Hepatocyte (in vitro differentiated cells): ENCODE results near the gene DNAH9. TPM values are rescaled to one million over a fixed set of nuclear protein-coding genes. Genes with fewer than 3 reads are reported as not detected.

Experiments
- DNase-seq: peaks from one replicate; pipeline ENCODE4 v3.0.0-alpha.2; 2016; ENCODE audit warnings: low spot score
- H2AFZ ChIP-seq: fragments of 200-600 bp; sonication (generic); 2 replicates; pipeline ENCODE4 v1.6.0; 2016; ENCODE audit warnings: antibody characterized with exemption, mild to moderate bottlenecking
- H3K27ac ChIP-seq: fragments of 200-600 bp; sonication (generic); 2 replicates; pipeline ENCODE4 v1.5.1; 2016; ENCODE audit warnings: mild to moderate bottlenecking
- H3K27me3 ChIP-seq: fragments of 200-600 bp; sonication (generic); 2 replicates; pipeline ENCODE4 v1.6.1; 2016
- H3K36me3 ChIP-seq: fragments of 200-600 bp; sonication (generic); replicated peaks from 2 replicates; pipeline ENCODE4 v1.5.1; 2016; ENCODE audit warnings: low read depth; ENCODE audit not compliant: insufficient read depth
- H3K4me1 ChIP-seq: fragments of 200-600 bp; sonication (generic); 2 replicates; pipeline ENCODE4 v1.5.1; 2016; ENCODE audit warnings: mild to moderate bottlenecking, moderate library complexity; ENCODE audit not compliant: insufficient read depth
- H3K4me2 ChIP-seq: fragments of 200-600 bp; sonication (generic); 2 replicates; pipeline ENCODE4 v1.6.0; 2016
- H3K4me3 ChIP-seq: fragments of 200-600 bp; sonication (generic); 2 replicates; pipeline ENCODE4 v1.5.1; 2016; ENCODE audit warnings: mild to moderate bottlenecking
- H3K79me2 ChIP-seq: fragments of 200-600 bp; sonication (generic); 2 replicates; pipeline ENCODE4 v1.6.0; 2017; ENCODE audit warnings: mild to moderate bottlenecking
- H3K9me2 ChIP-seq: fragments of 200-600 bp; sonication (generic); replicated peaks from 2 replicates; pipeline ENCODE4 v1.6.0; 2017; ENCODE audit warnings: mild to moderate bottlenecking; ENCODE audit not compliant: insufficient read depth
- H3K9me3 ChIP-seq: fragments of 200-600 bp; sonication (generic); 2 replicates; pipeline ENCODE4 v1.5.1; 2016; ENCODE audit warnings: low read depth, mild to moderate bottlenecking
- H4K20me1 ChIP-seq: fragments of 200-600 bp; sonication (generic); 2 replicates; pipeline ENCODE4 v1.6.0; 2016; ENCODE audit warnings: mild to moderate bottlenecking; ENCODE audit not compliant: insufficient read depth, poor library complexity, severe bottlenecking
- EZH2 ChIP-seq: fragments of 200-600 bp; sonication (generic); IDR thresholded peaks from 2 replicates; pipeline ENCODE4 v1.6.1; 2016; ENCODE audit warnings: antibody characterized with exemption, mild to moderate bottlenecking, borderline replicate concordance
- EZH2phosphoT487 ChIP-seq: fragments of 200-600 bp; sonication (generic); IDR thresholded peaks from one replicate; pipeline ENCODE4 v1.6.1; 2018; ENCODE audit warnings: antibody characterized with exemption, mild to moderate bottlenecking, low read depth, moderate library complexity; ENCODE audit not compliant: unreplicated experiment, severe bottlenecking
- WGBS: methylation state at CpG from one replicate; pipeline ENCODE4 v1.1.6; 2016; ENCODE audit warnings: low lambda C conversion rate; ENCODE audit errors: missing lambda C conversion rate; 5-methylcytosine and 5-hydroxymethylcytosine counted together
- polyA plus RNA-seq: library from polyadenylated mRNA; unstranded; fragments of >200 nt; fragmentation: Nextera tagmentation; extraction: Ambion mirVana; gene quantifications from 2 replicates; pipeline ENCODE4 v1.2.1, GENCODE V29; 2016
- total RNA-seq: library from RNA; depleted of rRNA; stranded (reverse); fragments of >200 nt; gene quantifications from 2 replicates; pipeline ENCODE4 v1.2.3, GENCODE V29; 2014
- TF ChIP-seq, protein P1 (sequence below): fragments of 200-600 bp; sonication (generic); IDR thresholded peaks from 2 replicates; pipeline ENCODE4 v1.5.1; 2016; ENCODE audit warnings: antibody characterized with exemption, mild to moderate bottlenecking; ENCODE audit not compliant: poor library complexity

The DNAH9 gene
- total and polyA plus RNA-seq, 2 experiments from 2014 or later, result 1.2 to 2.7 TPM

DNA sequence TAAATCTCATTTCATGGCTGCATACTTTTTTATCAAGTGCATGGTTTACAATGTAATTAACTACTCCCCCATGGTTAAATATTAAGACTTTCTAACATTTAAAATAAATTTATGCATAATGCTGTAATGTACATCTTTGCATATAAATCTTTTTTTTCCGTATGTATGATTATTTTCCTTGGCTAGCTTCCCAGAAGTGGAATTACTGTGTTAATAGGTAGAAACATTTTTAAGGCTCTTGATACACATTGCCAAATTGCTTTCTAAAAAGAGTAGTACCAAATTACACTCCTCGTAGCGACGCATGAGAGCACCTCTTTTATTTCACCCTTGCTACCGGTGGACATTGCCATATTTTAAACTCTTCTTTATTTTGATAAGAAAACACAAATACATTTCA is 141.1 kb downstream of the DNAH9 start:
- Histone ChIP-seq H3K9me2 (no peaks in the 10 kb centered on the region), H3K4me3 (no peak overlapping the region), H3K79me2 (no peaks in the 10 kb centered on the region), H3K27me3 (no peaks in the 10 kb centered on the region), H4K20me1 (no peaks in the 10 kb centered on the region), H3K4me2 (no peak overlapping the region), H3K4me1 (no peaks in the 10 kb centered on the region), H3K36me3 (no peaks in the 10 kb centered on the region), H3K27ac (no peak overlapping the region), H3K9me3 (no peaks in the 10 kb centered on the region), H2AFZ (no peak overlapping the region)
- no peak for DNase-seq
- WGBS, result 88% methylated on average over 5 of the region's 5 CpGs
- TF ChIP-seq, protein P1, sequence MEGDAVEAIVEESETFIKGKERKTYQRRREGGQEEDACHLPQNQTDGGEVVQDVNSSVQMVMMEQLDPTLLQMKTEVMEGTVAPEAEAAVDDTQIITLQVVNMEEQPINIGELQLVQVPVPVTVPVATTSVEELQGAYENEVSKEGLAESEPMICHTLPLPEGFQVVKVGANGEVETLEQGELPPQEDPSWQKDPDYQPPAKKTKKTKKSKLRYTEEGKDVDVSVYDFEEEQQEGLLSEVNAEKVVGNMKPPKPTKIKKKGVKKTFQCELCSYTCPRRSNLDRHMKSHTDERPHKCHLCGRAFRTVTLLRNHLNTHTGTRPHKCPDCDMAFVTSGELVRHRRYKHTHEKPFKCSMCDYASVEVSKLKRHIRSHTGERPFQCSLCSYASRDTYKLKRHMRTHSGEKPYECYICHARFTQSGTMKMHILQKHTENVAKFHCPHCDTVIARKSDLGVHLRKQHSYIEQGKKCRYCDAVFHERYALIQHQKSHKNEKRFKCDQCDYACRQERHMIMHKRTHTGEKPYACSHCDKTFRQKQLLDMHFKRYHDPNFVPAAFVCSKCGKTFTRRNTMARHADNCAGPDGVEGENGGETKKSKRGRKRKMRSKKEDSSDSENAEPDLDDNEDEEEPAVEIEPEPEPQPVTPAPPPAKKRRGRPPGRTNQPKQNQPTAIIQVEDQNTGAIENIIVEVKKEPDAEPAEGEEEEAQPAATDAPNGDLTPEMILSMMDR, result no peak
- no peak for TF ChIP-seq EZH2
- TF ChIP-seq EZH2phosphoT487, result no peak

DNA sequence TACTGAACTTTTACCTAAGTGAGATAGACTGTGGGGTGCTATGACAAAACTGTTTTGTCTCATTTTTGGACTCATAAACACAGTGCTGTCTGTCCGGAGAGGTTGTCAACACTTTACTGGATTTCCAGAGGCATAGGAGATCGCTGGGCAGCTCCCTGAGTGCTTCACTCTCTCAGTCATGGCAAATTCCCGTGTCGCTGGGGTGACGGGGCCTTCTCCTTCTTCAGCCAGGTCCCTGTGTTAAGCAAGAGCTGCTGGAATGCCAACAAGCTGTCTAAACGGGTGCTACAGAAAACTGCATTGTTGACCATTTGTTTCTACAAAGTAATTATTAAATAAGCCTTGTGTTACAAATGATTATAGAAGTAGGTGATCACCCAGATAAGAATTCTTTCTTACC is 141.6 kb downstream of the DNAH9 start:
- no peak for TF ChIP-seq EZH2
- no peak for TF ChIP-seq EZH2phosphoT487
- TF ChIP-seq, protein P1, result no peak
- no peaks in the 10 kb centered on the region for H3K4me1 ChIP-seq
- no peak overlapping the region for H3K4me3 ChIP-seq
- H4K20me1 ChIP-seq, result no peaks in the 10 kb centered on the region
- H3K36me3 ChIP-seq, result no peaks in the 10 kb centered on the region
- no peak overlapping the region for H3K27ac ChIP-seq
- H3K79me2 ChIP-seq, result no peaks in the 10 kb centered on the region
- H3K4me2 ChIP-seq, result no peak overlapping the region
- H3K9me2 ChIP-seq, result no peaks in the 10 kb centered on the region
- DNase-seq, result no peak
- H2AFZ ChIP-seq, result no peak overlapping the region
- 63% methylated on average over 6 of the region's 6 CpGs for WGBS
- H3K27me3 ChIP-seq, result no peaks in the 10 kb centered on the region
- H3K9me3 ChIP-seq, result no peaks in the 10 kb centered on the region

DNA sequence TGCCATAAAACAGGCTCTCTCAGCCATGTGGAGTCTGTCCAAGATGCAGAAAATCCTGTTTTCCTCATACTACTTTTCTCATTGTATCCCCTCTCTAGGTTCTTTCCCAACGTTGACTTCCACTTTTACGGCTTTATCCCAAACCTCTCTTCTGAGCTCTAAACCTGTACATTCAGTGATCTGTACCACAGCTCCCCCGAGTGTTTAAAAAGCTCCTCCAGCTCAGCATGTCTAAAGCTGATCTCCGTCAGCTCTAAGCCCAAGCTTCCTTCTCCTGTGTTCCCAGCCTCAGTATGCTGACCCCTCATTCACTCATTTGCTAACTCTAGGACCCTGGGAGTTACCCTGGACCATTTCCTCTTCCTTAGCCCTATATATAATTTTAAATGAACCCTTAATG is 144.6 kb downstream of the DNAH9 start:
- no peaks in the 10 kb centered on the region for H4K20me1 ChIP-seq
- H3K4me1 ChIP-seq, result no peaks in the 10 kb centered on the region
- no peak overlapping the region for H2AFZ ChIP-seq
- DNase-seq, result peak; percentile 40
- H3K9me3 ChIP-seq, result no peaks in the 10 kb centered on the region
- H3K9me2 ChIP-seq, result no peaks in the 10 kb centered on the region
- H3K27ac ChIP-seq, result no peak overlapping the region
- H3K4me2 ChIP-seq, result no peak overlapping the region
- WGBS, result 25% methylated on average over 4 of the region's 4 CpGs
- no peak for TF ChIP-seq EZH2phosphoT487
- TF ChIP-seq, protein P1, result peak; percentile 35
- no peak for TF ChIP-seq EZH2
- H3K79me2 ChIP-seq, result no peaks in the 10 kb centered on the region
- H3K36me3 ChIP-seq, result no peaks in the 10 kb centered on the region
- no peak overlapping the region for H3K4me3 ChIP-seq
- no peaks in the 10 kb centered on the region for H3K27me3 ChIP-seq

DNA sequence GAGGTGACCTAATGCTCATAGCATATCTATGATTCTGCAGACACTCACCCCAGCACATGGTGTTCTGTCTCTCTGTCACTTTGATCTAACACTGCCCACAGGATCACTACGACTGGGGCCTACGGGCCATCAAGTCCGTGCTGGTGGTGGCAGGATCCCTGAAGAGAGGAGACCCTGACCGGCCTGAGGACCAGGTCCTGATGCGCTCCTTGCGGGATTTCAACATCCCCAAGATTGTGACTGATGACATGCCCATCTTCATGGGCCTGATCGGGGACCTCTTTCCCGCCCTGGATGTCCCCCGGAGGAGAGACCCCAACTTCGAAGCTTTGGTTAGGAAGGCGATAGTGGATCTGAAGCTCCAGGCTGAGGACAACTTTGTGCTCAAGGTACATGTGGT is 146.4 kb downstream of the DNAH9 start:
- no peak overlapping the region for H3K4me3 ChIP-seq
- H3K27ac ChIP-seq, result no peak overlapping the region
- no peaks in the 10 kb centered on the region for H3K9me2 ChIP-seq
- DNase-seq, result no peak
- no peak overlapping the region for H2AFZ ChIP-seq
- no peaks in the 10 kb centered on the region for H3K9me3 ChIP-seq
- H3K27me3 ChIP-seq, result no peaks in the 10 kb centered on the region
- H3K4me1 ChIP-seq, result no peaks in the 10 kb centered on the region
- H4K20me1 ChIP-seq, result no peaks in the 10 kb centered on the region
- no peaks in the 10 kb centered on the region for H3K79me2 ChIP-seq
- TF ChIP-seq EZH2phosphoT487 (no peak), EZH2 (no peak)
- TF ChIP-seq, protein P1, result no peak
- whole genome bisulfite sequencing, result 93% methylated on average over 11 of the region's 11 CpGs
- no peak overlapping the region for H3K4me2 ChIP-seq
- no peaks in the 10 kb centered on the region for H3K36me3 ChIP-seq
